ENCODE measurements around the gene ANKRD23. TPM values are rescaled to one million over a fixed set of nuclear protein-coding genes. Genes with fewer than 3 reads are reported as not detected.

The ANKRD23 gene
- total and polyA plus RNA-seq, 2 of the 8 experiments (the other 6 are each of a cell fraction or from before 2014, with no cell fraction given) = 3.4 to 3.5 TPM

DNA sequence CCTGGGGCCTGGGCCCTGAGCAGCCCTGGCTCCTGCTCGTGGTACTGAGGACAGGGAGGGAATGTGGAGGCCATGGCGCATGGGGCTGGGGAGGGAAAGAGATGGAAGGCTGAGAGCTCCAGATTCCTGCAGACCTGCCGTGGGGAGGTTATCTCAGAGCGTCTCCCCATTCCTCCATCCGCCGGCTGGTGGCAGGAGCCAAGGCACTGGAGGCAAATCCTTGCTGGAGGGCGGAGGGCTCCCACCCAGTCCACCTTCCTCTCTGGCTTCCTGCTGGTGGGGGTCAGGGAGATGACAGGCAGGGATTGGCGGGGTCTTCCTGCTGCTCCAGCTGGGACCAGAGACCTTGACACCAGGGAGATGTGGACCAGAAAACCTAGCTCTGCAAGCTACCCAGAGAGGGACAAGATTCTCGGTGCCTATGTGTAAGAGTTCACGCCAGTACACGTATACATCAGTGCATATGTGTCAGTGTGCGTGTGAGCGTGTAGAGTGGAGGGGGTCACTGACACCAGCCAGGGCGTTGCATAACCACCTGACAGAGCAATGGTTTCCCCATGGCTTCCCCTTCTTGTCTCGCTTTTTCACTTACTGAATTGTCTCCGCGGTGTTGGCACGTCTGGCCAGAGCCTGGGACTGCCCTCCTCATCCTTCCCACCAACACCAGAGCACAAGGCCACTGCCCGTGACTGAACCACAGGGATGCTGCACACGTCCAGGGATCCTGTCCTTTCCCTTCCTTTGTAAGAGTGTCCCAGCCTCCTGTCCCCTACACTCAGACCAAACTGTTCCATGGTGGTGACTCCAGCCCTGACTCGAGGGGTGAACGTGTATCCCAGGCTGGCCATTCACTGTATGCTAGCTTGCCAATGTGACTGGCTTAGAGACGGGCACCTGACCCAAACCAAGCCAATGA is 41.9 kb upstream of the ANKRD23 start:
- Histone ChIP-seq H3K56ac (replicated peaks; ENCODE audit: insufficient read length, low read depth, low read length) (no peak overlapping the region), H3K27ac (ENCODE audit: low read depth, low read length) (no peak overlapping the region), H3K9me3 (ENCODE audit: insufficient read depth in 2 of 2, low read depth in 1 of 2, low read length in 1 of 2) (no peaks in the 10 kb centered on the region), H4K8ac (ENCODE audit: extremely low read depth, insufficient read depth, low read length) (no peak overlapping the region; the same call in 1 of the 2 replicates), H3K79me2 (ENCODE audit: control insufficient read depth in 1 of 2, insufficient read depth in 2 of 2, low read length in 2 of 2) (no peaks in the 10 kb centered on the region), H3K27me3 (replicated peaks in 1 of 4; ENCODE audit: control insufficient read depth in 3 of 4, extremely low read depth in 1 of 4, insufficient read depth in 3 of 4, low read length in 3 of 4) (peaks cover 0 to 2% (median under 1%) of the 10 kb centered on the region in 4 experiments; a peak in 2 of 7 replicates), H3K79me1 (ENCODE audit: low read depth, low read length) (no peaks in the 10 kb centered on the region), H3K4me1 (replicated peaks in 1 of 4; ENCODE audit: control insufficient read depth in 3 of 4, insufficient read depth in 4 of 4, low read length in 3 of 4) (peaks cover 3 to 24% (median 17%) of the 10 kb centered on the region in 4 experiments; a peak in 6 of 7 replicates), H4K5ac (ENCODE audit: insufficient read length, low read depth, low read length) (no peak overlapping the region), H3K14ac (ENCODE audit: insufficient read length) (no peak overlapping the region), H2BK20ac (ENCODE audit: low read length) (peak overlapping the region; percentile 84; the same call in 1 of the 2 replicates), H3K4me3 (ENCODE audit: extremely low read depth in 1 of 4, insufficient read depth in 2 of 4, low read depth in 3 of 4, low read length in 4 of 4) (no peak overlapping the region), H3K36me3 (ENCODE audit: control insufficient read depth in 2 of 4, insufficient read depth in 4 of 4, low read length in 3 of 4) (no peaks in the 10 kb centered on the region), H3K18ac (ENCODE audit: extremely low read depth, low read length) (peak overlapping the region; percentile 24; the same call in 1 of the 2 replicates), H2AK5ac (ENCODE audit: low read depth, low read length) (peak overlapping the region; percentile 71; the same call in 1 of the 2 replicates), H3K4me2 (ENCODE audit: insufficient read depth in 1 of 2, low read depth in 2 of 2, low read length in 2 of 2) (no peak overlapping the region), H3K9ac (replicated peaks in 1 of 4; ENCODE audit: extremely low read depth in 1 of 4, low read depth in 3 of 4, low read length in 3 of 4) (peak overlapping the region in 1 of 4 experiments; percentile 15; a peak in 2 of 7 replicates), H4K91ac (replicated peaks; ENCODE audit: insufficient read length, low read length) (peak overlapping the region; percentile 34), H4K20me1 (replicated peaks in 1 of 2; ENCODE audit: control insufficient read depth in 1 of 2, insufficient read depth in 2 of 2, low read length in 2 of 2) (no peaks in the 10 kb centered on the region), H2BK5ac (ENCODE audit: low read depth, low read length) (peak overlapping the region; percentile 75; the same call in 1 of the 2 replicates), H3K23ac (ENCODE audit: insufficient read length) (no peak overlapping the region), H3K4ac (replicated peaks; ENCODE audit: insufficient read length, low read depth, low read length) (no peak overlapping the region), H2BK15ac (ENCODE audit: low read length) (peak overlapping the region; percentile 97), H2BK120ac (replicated peaks; ENCODE audit: low read depth, low read length) (no peak overlapping the region), H2AFZ (ENCODE audit: low read length) (no peak overlapping the region), H2BK12ac (ENCODE audit: low read depth, low read length) (peak overlapping the region; percentile 92; the same call in 1 of the 2 replicates), H3K23me2 (ENCODE audit: low read depth, low read length) (peaks cover 2% of the 10 kb centered on the region; the same call in 1 of the 2 replicates)
- FAIRE-seq (no peak), DNase-seq (ENCODE audit: low read depth in 1 of 2, low spot score in 2 of 2) (no peak)
- TF ChIP-seq KDM1A (IDR thresholded peaks at IDR 0.05; ENCODE audit: borderline replicate concordance, low read length) (no peak), SP1 (IDR thresholded peaks at IDR 0.05; ENCODE audit: low read depth, low read length) (no peak), RFX5 (IDR thresholded peaks at IDR 0.05; ENCODE audit: borderline replicate concordance, low read depth, low read length) (no peak), BACH1 (IDR thresholded peaks at IDR 0.05; ENCODE audit: low read length) (no peak)
- ChIA-PET POLR2A (ENCODE audit: partially characterized antibody) (interaction anchor here (1.0 to 4.9 kb wide), 5 partner anchors 13 to 28 kb away, joined by 3 to 19 read pairs (median 4); partner anchors contain the start of gene ANKRD39), CTCF (ENCODE audit: partially characterized antibody) (interaction anchor here (0.6 to 3.8 kb wide), 7 partner anchors 11 to 66 kb away, joined by 3 to 19 read pairs (median 5); no protein-coding TSS in a partner anchor)
- WGBS, 2 experiments (ENCODE audit: extremely low coverage in 1 of 2, insufficient coverage in 1 of 2, insufficient read length in 1 of 2, insufficient replicate concordance in 2 of 2, low coverage in 1 of 2, low lambda C conversion rate in 2 of 2, missing lambda C conversion rate in 1 of 2) = 93% methylated on average over 20 of the region's 23 CpGs; no CpG with 5 or more reads in 1 of the 2 experiments

Data from H1 (cell line).